Bronchial epithelial cell (primary cell): ENCODE measurements around the gene ERO1B. TPM values are rescaled to one million over a fixed set of nuclear protein-coding genes. Genes with fewer than 3 reads are reported as not detected.

Experiments
- DNase-seq: peaks from one replicate; pipeline ENCODE4 v3.0.0-alpha.2; 2010; ENCODE audit warnings: low read depth
- FAIRE-seq: peaks from 2 replicates; lab custom pipeline; 2011; peaks lifted over from hg19 to GRCh38; lab: Jason Lieb, UNC
- H3K27me3 ChIP-seq: 2 replicates; pipeline ENCODE4 v1.5.1; 2011; ENCODE audit warnings: low read length; ENCODE audit not compliant: control insufficient read depth, insufficient read depth
- H3K36me3 ChIP-seq: 2 replicates; pipeline ENCODE4 v1.5.1; 2011; ENCODE audit warnings: low read length; ENCODE audit not compliant: control insufficient read depth, insufficient read depth
- H3K4me3 ChIP-seq: 2 replicates; pipeline ENCODE4 v1.5.1; 2011; ENCODE audit warnings: mild to moderate bottlenecking, low read depth, low read length, control low read depth
- CTCF ChIP-seq: IDR thresholded peaks from 2 replicates; pipeline ENCODE4 v1.5.1; 2011; ENCODE audit warnings: mild to moderate bottlenecking, moderate library complexity, low read length, control low read depth, inconsistent platforms; ENCODE audit not compliant: insufficient read depth, severe bottlenecking
- total RNA-seq: library from RNA; depleted of rRNA; stranded (reverse); fragments of >200 nt; gene quantifications from 2 replicates; pipeline ENCODE4 v1.2.1, GENCODE V29; 2014

Gene ERO1B
- total RNA-seq, 1 donor from 2014 or later = 5.0 TPM

DNA sequence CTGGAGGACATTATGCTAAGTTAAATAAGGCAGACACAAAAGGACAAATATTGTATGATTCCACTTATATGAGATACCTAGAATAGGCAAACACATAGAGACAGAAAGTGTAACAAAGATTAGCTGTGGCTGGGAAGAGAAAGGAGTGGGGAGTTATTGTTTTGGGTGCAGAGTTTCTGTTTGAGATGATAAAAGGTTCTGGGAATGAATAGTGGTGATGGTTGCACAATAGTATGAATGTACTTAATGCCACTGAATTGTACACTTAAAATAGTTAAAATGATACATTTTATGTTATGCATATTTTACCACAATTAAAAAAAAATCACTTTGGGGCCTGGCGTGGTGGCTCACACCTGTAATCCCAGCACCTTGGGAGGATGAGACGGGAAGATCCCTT is 21.2 kb upstream of the ERO1B start:
- peak; percentile 29 for DNase-seq
- H3K4me3 ChIP-seq = no peak overlapping the region
- H3K27me3 ChIP-seq = no peaks in the 10 kb centered on the region
- FAIRE-seq = no peak
- no peak for TF ChIP-seq CTCF
- H3K36me3 ChIP-seq = no peaks in the 10 kb centered on the region

- FAIRE-seq (no peak), DNase-seq (no peak)
- no peak for TF ChIP-seq CTCF
Measured at GRCh38 chr1:236301958-236302335, 20.2 kb upstream of the ERO1B start.

GRCh38 chr1:236301080-236301957 is 19.6 kb upstream of the ERO1B start:
- no peak for DNase-seq
- no peak for TF ChIP-seq CTCF
- no peaks in the 10 kb centered on the region for H3K27me3 ChIP-seq
- no peaks in the 10 kb centered on the region for H3K36me3 ChIP-seq
- H3K4me3 ChIP-seq = no peak overlapping the region
- FAIRE-seq = no peak

More at GRCh38 chr1:236301958-236302335, 20.2 kb upstream of the ERO1B start:
- H3K36me3 ChIP-seq = no peaks in the 10 kb centered on the region
- no peak overlapping the region for H3K4me3 ChIP-seq
- H3K27me3 ChIP-seq = no peaks in the 10 kb centered on the region

GRCh38 chr1:236297161-236297560 is 15.4 kb upstream of the ERO1B start:
- Histone ChIP-seq H3K36me3 (no peaks in the 10 kb centered on the region), H3K4me3 (no peak overlapping the region), H3K27me3 (no peaks in the 10 kb centered on the region)
- FAIRE-seq = no peak
- no peak for TF ChIP-seq CTCF
- DNase-seq = no peak

- TF ChIP-seq CTCF = no peak
- FAIRE-seq (no peak), DNase-seq (no peak)
- Histone ChIP-seq H3K4me3 (no peak overlapping the region), H3K36me3 (no peaks in the 10 kb centered on the region), H3K27me3 (no peaks in the 10 kb centered on the region)
Measured at GRCh38 chr1:236292425-236292824, 10.7 kb upstream of the ERO1B start.
